Upper lobe of left lung (tissue), 6 donors: ENCODE data around the gene ARHGAP26. TPM values are rescaled to one million over a fixed set of nuclear protein-coding genes. Genes with fewer than 3 reads are reported as not detected.

ENCODE experiments used
- ATAC-seq, 2 donors: fragments of 200-7000 bp; cut with Tn5 transposase; one replicate each; pipeline ENCODE4 v1.9.1; 2022; ENCODE audit warnings: mild to moderate bottlenecking in 2 of 2, moderate library complexity in 2 of 2; ENCODE audit not compliant: low FRiP score in 2 of 2
- DNase-seq, 2 donors: peaks; one replicate each; pipeline ENCODE4 v3.0.0-alpha.2; 2019 to 2020
- H3K27ac ChIP-seq, 4 donors: fragments of 200-600 bp; sonication (generic); one replicate each; pipeline ENCODE4 v1.5.1; 2016 to 2019
- H3K27me3 ChIP-seq, 4 donors: fragments of 200-600 bp; sonication (generic); one replicate each; pipeline ENCODE4 v1.5.1; 2017 to 2019
- H3K36me3 ChIP-seq, 4 donors: fragments of 200-600 bp; sonication (generic); one replicate each; pipeline ENCODE4 v1.5.1; 2016 to 2019
- H3K4me1 ChIP-seq, 4 donors: fragments of 200-600 bp; sonication (generic); one replicate each; pipeline ENCODE4 v1.5.1; 2018 to 2019
- H3K4me3 ChIP-seq, 4 donors: fragments of 200-600 bp; sonication (generic); one replicate each; pipeline ENCODE4 v1.5.1; 2017 to 2019; ENCODE audit warnings: mild to moderate bottlenecking in 2 of 4, moderate library complexity in 1 of 4
- H3K9me3 ChIP-seq, 4 donors: fragments of 200-600 bp; sonication (generic); one replicate each; pipeline ENCODE4 v1.5.1; 2018 to 2019
- CTCF ChIP-seq, 6 experiments: fragments of 450-650 bp in 4 of 6; fragments of 200-600 bp in 2 of 6; sonication (generic) in 2 of 6; IDR thresholded peaks; one replicate each; pipeline ENCODE4 v1.5.1; 2016 to 2019; ENCODE audit warnings: antibody characterized with exemption in 6 of 6
- EP300 ChIP-seq, 4 donors: sonication (generic); formaldehyde crosslinking; IDR thresholded peaks; one replicate each; pipeline ENCODE4 v1.5.1; 2017; ENCODE audit warnings: antibody characterized with exemption in 4 of 4, control low read depth in 2 of 4
- POLR2A ChIP-seq, 4 donors: fragments of 450-650 bp; IDR thresholded peaks; one replicate each; pipeline ENCODE4 v1.5.1; 2016 to 2017; ENCODE audit warnings: antibody characterized with exemption in 4 of 4, mild to moderate bottlenecking in 2 of 4
- POLR2AphosphoS5 ChIP-seq, 2 donors: sonication (generic); formaldehyde crosslinking; IDR thresholded peaks; one replicate each; pipeline ENCODE4 v1.5.1; 2017; ENCODE audit warnings: antibody characterized with exemption in 2 of 2
- WGBS, 2 donors: methylation state at CpG; one replicate each; pipeline ENCODE4 v1.1.5; 2017 to 2018; 5-methylcytosine and 5-hydroxymethylcytosine counted together
- total RNA-seq, 6 donors: library from RNA; depleted of rRNA in 4 of 6; stranded (reverse); fragments of >200 nt in 4 of 6; gene quantifications; one replicate each; pipeline versions ENCODE4 v1.1.0 to v1.2.1, GENCODE V29; 2016 to 2021
- donor health status: DM: no; HTN: no; CAD: no; lungs with moderate emphysema.
- donor health status: DM: no; HTN: yes; CAD: no; lungs with severe emphysema.

Gene ARHGAP26
- total RNA-seq, 6 donors from 2014 or later: 34.9 to 90.1 (median 38.9) TPM

GRCh38 chr5:143154510-143155370 is 384.6 kb downstream of the ARHGAP26 start:
- DNase-seq (no peak), ATAC-seq (peak in 1 of 2 donors; percentile 71)
- Histone ChIP-seq H3K4me1 (peaks cover 8 to 15% (median 12%) of the 10 kb centered on the region in 4 donors), H3K9me3 (no peaks in the 10 kb centered on the region), H3K4me3 (no peak overlapping the region), H3K27ac (peak overlapping the region in 3 of 4 donors; percentile 11 to 36 (median 15)), H3K27me3 (no peaks in the 10 kb centered on the region), H3K36me3 (peaks cover 0 to 13% (median 0%) of the 10 kb centered on the region in 4 donors)
- TF ChIP-seq EP300 (IDR thresholded peaks at IDR 0.05) (no peak), CTCF (IDR thresholded peaks at IDR 0.05) (no peak), POLR2AphosphoS5 (IDR thresholded peaks at IDR 0.05) (no peak), POLR2A (IDR thresholded peaks at IDR 0.05) (no peak)
- WGBS, 2 donors: 87 to 94% methylated on average over 5 of the region's 5 CpGs

- Histone ChIP-seq H3K4me1 (peaks cover 8 to 15% (median 12%) of the 10 kb centered on the region in 4 donors), H3K9me3 (no peaks in the 10 kb centered on the region), H3K4me3 (no peak overlapping the region), H3K27ac (peak overlapping the region in 3 of 4 donors; percentile 11 to 36 (median 15)), H3K36me3 (peaks cover 0 to 6% (median 0%) of the 10 kb centered on the region in 4 donors), H3K27me3 (no peaks in the 10 kb centered on the region)
- ATAC-seq (no peak), DNase-seq (no peak)
- TF ChIP-seq POLR2A (IDR thresholded peaks at IDR 0.05): no peak
- WGBS, 2 donors: 70 to 86% methylated on average over 3 of the region's 3 CpGs
Measured at GRCh38 chr5:143155455-143155854, 385.3 kb downstream of the ARHGAP26 start.

GRCh38 chr5:143156086-143156485 is 385.9 kb downstream of the ARHGAP26 start:
- H3K4me3 ChIP-seq: no peak overlapping the region
- peaks cover 8 to 15% (median 12%) of the 10 kb centered on the region in 4 donors for H3K4me1 ChIP-seq
- H3K27ac ChIP-seq: peak overlapping the region in 1 of 4 donors; percentile 43
- TF ChIP-seq POLR2AphosphoS5 (IDR thresholded peaks at IDR 0.05) (no peak), CTCF (IDR thresholded peaks at IDR 0.05) (no peak), POLR2A (IDR thresholded peaks at IDR 0.05) (no peak), EP300 (IDR thresholded peaks at IDR 0.05) (no peak)
- no peaks in the 10 kb centered on the region for H3K9me3 ChIP-seq
- DNase-seq (no peak), ATAC-seq (no peak)
- WGBS, 2 donors: 76 to 92% methylated on average over 1 of the region's 1 CpG
- no peaks in the 10 kb centered on the region for H3K36me3 ChIP-seq
- no peaks in the 10 kb centered on the region for H3K27me3 ChIP-seq

- H3K27me3 ChIP-seq: no peaks in the 10 kb centered on the region
- TF ChIP-seq POLR2A (IDR thresholded peaks at IDR 0.05) (no peak), CTCF (IDR thresholded peaks at IDR 0.05) (no peak), EP300 (IDR thresholded peaks at IDR 0.05) (no peak), POLR2AphosphoS5 (IDR thresholded peaks at IDR 0.05) (no peak)
- H3K4me1 ChIP-seq: peaks cover 8 to 15% (median 12%) of the 10 kb centered on the region in 4 donors
- WGBS, 2 donors: 82 to 90% methylated on average over 3 to 4 of the region's 4 CpGs
- no peak overlapping the region for H3K27ac ChIP-seq
- no peak for ATAC-seq
- H3K4me3 ChIP-seq: no peak overlapping the region
- no peaks in the 10 kb centered on the region for H3K36me3 ChIP-seq
- no peak for DNase-seq
- H3K9me3 ChIP-seq: no peaks in the 10 kb centered on the region
Measured at GRCh38 chr5:143156572-143156971, 386.4 kb downstream of the ARHGAP26 start.

GRCh38 chr5:143159031-143159430 is 388.9 kb downstream of the ARHGAP26 start:
- no peak for DNase-seq
- TF ChIP-seq CTCF (IDR thresholded peaks at IDR 0.05) (no peak), EP300 (IDR thresholded peaks at IDR 0.05) (no peak), POLR2AphosphoS5 (IDR thresholded peaks at IDR 0.05) (no peak), POLR2A (IDR thresholded peaks at IDR 0.05) (no peak)
- Histone ChIP-seq H3K9me3 (no peaks in the 10 kb centered on the region), H3K4me1 (peaks cover 0 to 15% (median 8%) of the 10 kb centered on the region in 4 donors), H3K36me3 (no peaks in the 10 kb centered on the region), H3K27ac (no peak overlapping the region), H3K4me3 (no peak overlapping the region), H3K27me3 (no peaks in the 10 kb centered on the region)
- ATAC-seq: no peak
- WGBS, 2 donors: 64 to 79% methylated on average over 3 of the region's 3 CpGs
